Loucy (cell line): Measurements from ENCODE around the gene SLC9A9.

Experiments
- CTCF ChIP-seq: fragments of 200-600 bp; sonication (generic); conservative IDR thresholded peaks from 2 replicates; pipeline ENCODE4 v1.5.1; 2014; ENCODE audit warnings: mild to moderate bottlenecking, antibody characterized with exemption, low read length
- EZH2phosphoT487 ChIP-seq: fragments of 200-600 bp; IDR thresholded peaks from 2 replicates; pipeline ENCODE4 v1.6.1; 2018; ENCODE audit warnings: antibody characterized with exemption, mild to moderate bottlenecking, moderate library complexity, borderline replicate concordance

- TF ChIP-seq CTCF, result no peak
- no peak for TF ChIP-seq EZH2phosphoT487
These were observed 314.9 kb downstream of the SLC9A9 start for GRCh38 chr3:143533391-143533790.
